Endodermal cell (in vitro differentiated cells): ENCODE data around the gene SRRT. TPM values are rescaled to one million over a fixed set of nuclear protein-coding genes. Genes with fewer than 3 reads are reported as not detected.

ENCODE experiments used
- DNase-seq: peaks from one replicate; pipeline ENCODE4 v3.0.0-alpha.2; 2017
- H3K27ac ChIP-seq: 2 replicates; pipeline ENCODE4 v1.5.1; 2013; ENCODE audit warnings: mild to moderate bottlenecking, low read depth, low read length, moderate library complexity
- H3K27me3 ChIP-seq: 2 replicates; pipeline ENCODE4 v1.6.1; 2013; ENCODE audit warnings: mild to moderate bottlenecking, low read length, moderate library complexity; ENCODE audit not compliant: insufficient read depth, control insufficient read depth, poor library complexity, severe bottlenecking
- H3K36me3 ChIP-seq: 2 replicates; pipeline ENCODE4 v1.7.0; 2013; ENCODE audit warnings: mild to moderate bottlenecking, low read length, moderate library complexity; ENCODE audit not compliant: control insufficient read depth, insufficient read depth
- H3K4me1 ChIP-seq: one replicate; pipeline ENCODE4 v1.7.0; 2013; ENCODE audit warnings: low read length; ENCODE audit not compliant: control insufficient read depth, insufficient read depth
- H3K4me3 ChIP-seq: 2 replicates; pipeline ENCODE4 v1.5.1; 2013; ENCODE audit warnings: mild to moderate bottlenecking, low read length, moderate library complexity
- H3K9ac ChIP-seq: 2 replicates; pipeline ENCODE4 v1.6.1; 2013; ENCODE audit warnings: mild to moderate bottlenecking, low read length, moderate library complexity; ENCODE audit not compliant: poor library complexity, severe bottlenecking; ENCODE audit errors: extremely low read depth
- H3K9me3 ChIP-seq: 2 replicates; pipeline ENCODE4 v1.6.1; 2013; ENCODE audit warnings: mild to moderate bottlenecking, low read length, moderate library complexity; ENCODE audit not compliant: control insufficient read depth
- H3K27ac Mint-ChIP-seq: 2 replicates; pipeline ENCODE4 v1.8.0; 2020; ENCODE audit warnings: mixed read lengths
- H3K27me3 Mint-ChIP-seq: 2 replicates; pipeline ENCODE4 v1.8.0; 2021; ENCODE audit warnings: mild to moderate bottlenecking, mixed read lengths; ENCODE audit not compliant: insufficient read depth
- H3K36me3 Mint-ChIP-seq: 2 replicates; pipeline ENCODE4 v1.8.0; 2020; ENCODE audit warnings: low read depth, mixed read lengths
- H3K4me1 Mint-ChIP-seq: 2 replicates; pipeline ENCODE4 v1.8.0; 2020; ENCODE audit warnings: mixed read lengths
- H3K4me3 Mint-ChIP-seq: 2 replicates; pipeline ENCODE4 v1.8.0; 2020; ENCODE audit warnings: mild to moderate bottlenecking, moderate library complexity, mixed read lengths
- H3K9me3 Mint-ChIP-seq: 2 replicates; pipeline ENCODE4 v1.8.0; 2020; ENCODE audit warnings: mild to moderate bottlenecking, mixed read lengths
- WGBS, 2 experiments: methylation state at CpG; one replicate each; pipeline versions ENCODE4 v1.1.5 to v1.1.7; 2013; ENCODE audit warnings: missing lambda C conversion rate in 2 of 2, mixed read lengths in 1 of 2; ENCODE audit not compliant: insufficient coverage in 1 of 2, insufficient read length in 1 of 2; 5-methylcytosine and 5-hydroxymethylcytosine counted together
- total RNA-seq, 2 donors: library from RNA; stranded (reverse); fragmentation: NEBNext Ultra II Directional in 1 of 2; extraction: Animal tissue kit (Norgen Biotek cat#: 25700) in 1 of 2; gene quantifications; 2 replicates in 1 of 2; 3 replicates in 1 of 2; pipeline ENCODE4 v1.2.1, GENCODE V29; 2021
- TF ChIP-seq, protein P1 (sequence below): fragments of 200-600 bp; sonication (generic); conservative IDR thresholded peaks from 2 replicates; pipeline ENCODE4 v1.5.0; 2021; ENCODE audit warnings: antibody characterized with exemption, mild to moderate bottlenecking

The SRRT gene
- total RNA-seq, 2 donors from 2014 or later, result 186 to 236 TPM

DNA sequence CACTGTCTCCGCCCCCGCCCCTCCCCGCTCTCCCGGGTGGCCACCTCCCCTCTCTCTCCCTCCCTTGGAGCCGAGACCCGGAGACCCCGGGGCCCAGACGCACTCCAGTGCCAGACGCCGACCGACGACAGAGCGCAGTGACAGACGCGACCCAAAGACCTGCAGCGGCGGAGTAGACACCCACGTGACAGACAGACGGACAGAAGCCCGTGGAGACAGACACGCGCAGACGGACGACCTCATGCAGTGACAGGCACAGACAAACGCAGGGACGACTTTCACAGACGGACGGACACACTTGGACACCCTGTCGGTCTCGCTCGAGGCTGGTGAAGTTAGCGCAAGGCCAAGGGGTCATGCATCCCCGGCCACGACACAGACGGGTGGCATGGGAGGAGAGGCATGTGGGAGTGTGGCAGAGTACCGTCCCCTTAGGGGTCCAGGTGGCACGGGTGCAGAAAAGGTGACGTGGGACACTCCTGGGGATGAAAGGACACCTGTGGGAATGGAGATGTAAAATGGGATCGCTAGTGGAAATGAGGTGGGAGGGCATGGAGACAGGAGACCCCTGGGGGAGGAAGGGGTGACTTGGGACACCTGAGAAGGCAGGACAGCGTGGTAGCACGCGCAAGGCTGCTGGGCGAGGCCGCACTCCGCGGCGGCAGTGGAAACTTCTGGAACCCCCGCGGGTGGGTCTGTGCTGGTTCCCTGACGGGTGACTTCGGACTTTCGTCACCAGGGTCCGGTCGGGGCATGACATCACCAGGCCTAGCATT is 21.2 kb downstream of the SRRT start:
- Mint-ChIP-seq H3K4me1 (peaks cover 10% of the 10 kb centered on the region), H3K36me3 (peaks cover 2% of the 10 kb centered on the region), H3K9me3 (no peaks in the 10 kb centered on the region), H3K27me3 (peaks cover 9% of the 10 kb centered on the region), H3K27ac (peak overlapping the region; percentile 54), H3K4me3 (peak overlapping the region; percentile 56)
- Histone ChIP-seq H3K4me3 (peak overlapping the region; percentile 68), H3K4me1 (no peaks in the 10 kb centered on the region), H3K27me3 (peaks cover 9% of the 10 kb centered on the region), H3K9me3 (no peaks in the 10 kb centered on the region), H3K9ac (no peak overlapping the region), H3K27ac (no peak overlapping the region), H3K36me3 (no peaks in the 10 kb centered on the region)
- TF ChIP-seq, protein P1, sequence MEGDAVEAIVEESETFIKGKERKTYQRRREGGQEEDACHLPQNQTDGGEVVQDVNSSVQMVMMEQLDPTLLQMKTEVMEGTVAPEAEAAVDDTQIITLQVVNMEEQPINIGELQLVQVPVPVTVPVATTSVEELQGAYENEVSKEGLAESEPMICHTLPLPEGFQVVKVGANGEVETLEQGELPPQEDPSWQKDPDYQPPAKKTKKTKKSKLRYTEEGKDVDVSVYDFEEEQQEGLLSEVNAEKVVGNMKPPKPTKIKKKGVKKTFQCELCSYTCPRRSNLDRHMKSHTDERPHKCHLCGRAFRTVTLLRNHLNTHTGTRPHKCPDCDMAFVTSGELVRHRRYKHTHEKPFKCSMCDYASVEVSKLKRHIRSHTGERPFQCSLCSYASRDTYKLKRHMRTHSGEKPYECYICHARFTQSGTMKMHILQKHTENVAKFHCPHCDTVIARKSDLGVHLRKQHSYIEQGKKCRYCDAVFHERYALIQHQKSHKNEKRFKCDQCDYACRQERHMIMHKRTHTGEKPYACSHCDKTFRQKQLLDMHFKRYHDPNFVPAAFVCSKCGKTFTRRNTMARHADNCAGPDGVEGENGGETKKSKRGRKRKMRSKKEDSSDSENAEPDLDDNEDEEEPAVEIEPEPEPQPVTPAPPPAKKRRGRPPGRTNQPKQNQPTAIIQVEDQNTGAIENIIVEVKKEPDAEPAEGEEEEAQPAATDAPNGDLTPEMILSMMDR, result no peak
- 6 to 7% methylated on average over 42 to 52 of the region's 54 CpGs for WGBS, 2 experiments
- DNase-seq, result peak; percentile 92

- Mint-ChIP-seq H3K9me3 (no peaks in the 10 kb centered on the region), H3K27me3 (peaks cover 9% of the 10 kb centered on the region), H3K4me3 (peak overlapping the region; percentile 56), H3K4me1 (peaks cover 6% of the 10 kb centered on the region), H3K36me3 (peaks cover 2% of the 10 kb centered on the region), H3K27ac (no peak overlapping the region)
- Histone ChIP-seq H3K9me3 (no peaks in the 10 kb centered on the region), H3K36me3 (no peaks in the 10 kb centered on the region), H3K9ac (no peak overlapping the region), H3K27ac (no peak overlapping the region), H3K27me3 (peaks cover 9% of the 10 kb centered on the region), H3K4me3 (peak overlapping the region; percentile 68), H3K4me1 (no peaks in the 10 kb centered on the region)
- DNase-seq, result peak; percentile 85
- TF ChIP-seq, protein P1, result peak; percentile 95
- 1 to 2% methylated on average over 23 to 95 of the region's 95 CpGs for WGBS, 2 experiments
These were observed 22.1 kb downstream of the SRRT start for GRCh38 chr7:100896732-100897608.

DNA sequence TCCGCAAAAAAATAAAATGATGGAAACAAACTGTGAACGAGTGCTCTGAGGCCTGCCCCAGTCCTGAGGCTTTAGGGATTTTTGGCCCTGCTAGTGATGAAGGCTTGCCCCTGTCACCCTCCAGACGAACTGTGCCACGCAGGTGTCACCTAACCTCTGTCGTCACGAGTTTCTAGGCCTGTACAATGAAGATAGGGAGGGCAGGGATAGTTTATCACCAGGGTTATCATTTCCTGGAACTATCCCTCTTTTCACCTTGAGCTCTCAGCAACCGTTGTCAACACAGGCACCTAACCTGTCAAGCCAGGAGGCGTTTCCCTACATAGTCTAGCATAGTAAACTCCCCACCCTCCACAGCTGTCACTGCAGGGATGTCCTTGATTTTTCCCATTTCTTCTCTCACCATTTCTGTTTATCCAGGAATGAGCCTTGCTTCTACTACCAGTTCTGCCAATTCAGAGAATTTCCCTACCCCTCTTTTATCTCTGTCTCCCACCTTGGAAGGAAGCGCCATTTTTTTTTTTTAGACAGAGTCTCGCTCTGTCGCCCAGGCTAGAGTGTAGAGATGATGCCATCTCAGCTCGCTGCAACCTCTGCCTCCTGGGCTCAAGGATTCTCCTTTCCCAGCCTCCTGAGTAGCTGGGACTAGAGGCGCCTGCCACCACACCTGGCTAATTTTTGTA is 23.0 kb downstream of the SRRT start:
- Mint-ChIP-seq H3K4me1 (peaks cover 6% of the 10 kb centered on the region), H3K4me3 (peak overlapping the region; percentile 51), H3K36me3 (no peaks in the 10 kb centered on the region), H3K27ac (no peak overlapping the region), H3K9me3 (no peaks in the 10 kb centered on the region), H3K27me3 (peaks cover 9% of the 10 kb centered on the region)
- Histone ChIP-seq H3K9me3 (no peaks in the 10 kb centered on the region), H3K4me1 (no peaks in the 10 kb centered on the region), H3K9ac (no peak overlapping the region), H3K27me3 (peaks cover 9% of the 10 kb centered on the region), H3K4me3 (no peak overlapping the region), H3K36me3 (no peaks in the 10 kb centered on the region), H3K27ac (no peak overlapping the region)
- TF ChIP-seq, protein P1, result no peak
- 89 to 90% methylated on average over 11 to 13 of the region's 13 CpGs for WGBS, 2 experiments
- no peak for DNase-seq
